Measurements from ENCODE around the gene TOPAZ1.

Gene TOPAZ1

GRCh38 chr3:44241706-44242105 is at the start of gene TOPAZ1:
TOPAZ1 (plus strand) TSS chr3:44241886; CDS start chr3:44242054, 168 bp downstream.
- no peak for DNase-seq

- peak; percentile 50 for DNase-seq
Observed at GRCh38 chr3:44198284-44199269, 43.1 kb upstream of the TOPAZ1 start.

- no peak for DNase-seq
Observed at GRCh38 chr3:44206261-44206660, 35.4 kb upstream of the TOPAZ1 start.

GRCh38 chr3:44206862-44207652 is 34.6 kb upstream of the TOPAZ1 start:
- no peak for DNase-seq

- DNase-seq, result no peak
Observed at GRCh38 chr3:44208086-44208485, 33.6 kb upstream of the TOPAZ1 start.

GRCh38 chr3:44208568-44208967 is 33.1 kb upstream of the TOPAZ1 start:
- no peak for DNase-seq

- DNase-seq, result no peak
Observed at GRCh38 chr3:44210967-44211366, 30.7 kb upstream of the TOPAZ1 start.

- DNase-seq, result no peak
Observed at GRCh38 chr3:44222337-44222736, 19.3 kb upstream of the TOPAZ1 start.

- DNase-seq, result no peak
Observed at GRCh38 chr3:44223299-44223698, 18.4 kb upstream of the TOPAZ1 start.

- no peak for DNase-seq
Observed at GRCh38 chr3:44224131-44224530, 17.6 kb upstream of the TOPAZ1 start.

- no peak for DNase-seq
Observed at GRCh38 chr3:44226573-44226972, 15.1 kb upstream of the TOPAZ1 start.

GRCh38 chr3:44227632-44228031 is 14.1 kb upstream of the TOPAZ1 start:
- DNase-seq, result no peak

- no peak for DNase-seq
Observed at GRCh38 chr3:44228900-44229299, 12.8 kb upstream of the TOPAZ1 start.

- no peak for DNase-seq
Observed at GRCh38 chr3:44232407-44232806, 9.3 kb upstream of the TOPAZ1 start.

- DNase-seq, result no peak
Observed at GRCh38 chr3:44234648-44235268, 6.9 kb upstream of the TOPAZ1 start.

- no peak for DNase-seq
Observed at GRCh38 chr3:44235604-44236484, 5.8 kb upstream of the TOPAZ1 start.

- no peak for DNase-seq
Observed at GRCh38 chr3:44236485-44236908, 5.2 kb upstream of the TOPAZ1 start.

GRCh38 chr3:44237161-44237560 is 4.5 kb upstream of the TOPAZ1 start:
- no peak for DNase-seq

- no peak for DNase-seq
Observed at GRCh38 chr3:44237665-44238064, 4.0 kb upstream of the TOPAZ1 start.

- no peak for DNase-seq
Observed at GRCh38 chr3:44238889-44239288, 2.8 kb upstream of the TOPAZ1 start.

- no peak for DNase-seq
Observed at GRCh38 chr3:44240061-44240460, 1.6 kb upstream of the TOPAZ1 start.

GRCh38 chr3:44242721-44243120 is 1.0 kb downstream of the TOPAZ1 start:
- DNase-seq, result no peak
